Measurements from ENCODE around the gene PPCS. TPM values are rescaled to one million over a fixed set of nuclear protein-coding genes. Genes with fewer than 3 reads are reported as not detected.

PPCS gene
- total RNA-seq, 2 experiments from 2014 or later, result 46.8 to 48.4 TPM

DNA sequence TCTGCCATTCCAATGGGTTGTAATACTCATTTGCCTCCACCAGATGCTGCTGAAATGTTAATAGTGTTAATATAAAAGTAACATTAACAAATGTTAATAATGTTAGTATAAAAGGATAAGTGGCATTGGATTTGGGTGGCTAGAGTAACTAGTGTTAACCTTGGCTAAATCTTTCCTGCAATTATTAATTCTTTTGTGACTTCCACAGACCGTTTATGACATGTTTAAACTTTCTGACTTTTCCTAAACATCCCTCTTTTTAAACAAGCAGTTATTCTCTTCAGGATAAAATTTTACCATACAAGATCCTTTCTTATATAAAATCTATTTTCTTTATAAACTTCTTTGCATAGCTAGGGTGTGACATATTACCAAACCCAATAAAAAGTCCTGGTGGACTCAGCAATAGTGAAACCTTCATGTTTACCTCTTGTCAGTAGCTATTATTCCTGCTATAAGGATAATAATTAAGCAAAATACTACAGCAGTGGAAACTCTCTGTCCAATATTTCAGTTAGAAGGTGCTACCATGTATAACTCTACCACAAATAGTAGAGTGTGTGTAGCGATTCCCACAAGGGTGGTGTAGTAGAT lies 48.3 kb downstream of the PPCS start:
- POLR2A ChIA-PET, result no interaction called here
- H3K36me3 Mint-ChIP-seq (ENCODE audit: low read depth), result peaks cover 14% of the 10 kb centered on the region

DNA sequence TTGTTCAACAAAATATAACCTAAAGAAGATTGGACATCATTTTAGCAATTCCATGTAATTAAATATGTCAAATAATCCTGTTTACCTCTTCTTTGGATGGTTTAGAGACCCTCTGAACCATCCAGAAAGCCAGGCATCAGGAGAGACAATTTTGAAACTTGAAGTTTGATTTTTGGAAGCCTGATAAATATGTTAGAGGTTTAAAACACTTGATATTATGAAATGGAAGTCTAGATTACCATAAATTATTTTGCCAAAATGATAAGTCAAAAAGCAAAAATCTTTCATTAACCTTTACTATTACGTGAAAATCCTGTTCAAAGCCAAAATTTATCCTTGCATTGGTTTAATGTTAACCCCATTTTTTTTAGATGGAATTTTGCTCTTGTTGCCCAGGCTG lies 50.2 kb downstream of the PPCS start:
- CTCF ChIA-PET, result no interaction called here
- Mint-ChIP-seq H3K4me1 (no peaks in the 10 kb centered on the region), H3K36me3 (ENCODE audit: low read depth) (peaks cover 14% of the 10 kb centered on the region), H3K4me3 (no peak overlapping the region), H3K9me3 (peaks cover 35% of the 10 kb centered on the region), H3K27me3 (no peaks in the 10 kb centered on the region), H3K27ac (no peak overlapping the region)
- POLR2A ChIA-PET, result no interaction called here
- DNase-seq, result no peak

More for the DNA sequence above, 48.3 kb downstream of the PPCS start:
- no peak overlapping the region for H3K27ac Mint-ChIP-seq
- no peaks in the 10 kb centered on the region for H3K27me3 Mint-ChIP-seq
- no peaks in the 10 kb centered on the region for H3K4me1 Mint-ChIP-seq
- peaks cover 33% of the 10 kb centered on the region for H3K9me3 Mint-ChIP-seq
- H3K4me3 Mint-ChIP-seq, result no peak overlapping the region
- CTCF ChIA-PET, result no interaction called here
- no peak for DNase-seq

Other genes starting within 250 kb of the PPCS start
- 10 to 100 TPM; 44.9 to 47.1 TPM for gene FOXJ3, start 121.3 kb upstream of the PPCS start, total RNA-seq
- gene RIMKLA, start 75.8 kb upstream of the PPCS start, total RNA-seq, result 1 to 10 TPM; 2.9 to 3.1 TPM
- 1 to 10 TPM in 1 of 2 experiments, under 1 TPM in 1; 0.96 to 1.3 TPM for gene ZMYND12, start 521 bp upstream of the PPCS start, total RNA-seq
- gene CCDC30, start 6.7 kb downstream of the PPCS start, total RNA-seq, result 1 to 10 TPM; 1.6 to 2.5 TPM
- gene PPIH, start 201.9 kb downstream of the PPCS start, total RNA-seq, result 10 to 100 TPM; 71.3 to 71.4 TPM
- 100 to 1,000 TPM; 575 to 580 TPM for gene YBX1, start 225.9 kb downstream of the PPCS start, total RNA-seq

Data from activated CD4-positive, alpha-beta memory T cell treated with anti-CD3 and anti-CD28 coated beads, Interleukin-2, amount 10 ng/mL, durations not matched to agents 7 days and 5 days (primary cell).